K562 (cell line): Measurements from ENCODE around the gene RNF17. TPM values are rescaled to one million over a fixed set of nuclear protein-coding genes. Genes with fewer than 3 reads are reported as not detected.
A peak's percentile ranks its signal among the peaks of the same experiment; 100 is the strongest.

Experiments
- BCL6 ChIP-seq: fragments of 250-450 bp; sonication (Bioruptor Pico); IDR thresholded peaks from 2 replicates; pipeline ENCODE4 v1.4.0; 2020
- ETS1 ChIP-seq: conservative IDR thresholded peaks from 2 replicates; pipeline ENCODE4 v1.6.1; 2011; ENCODE audit warnings: low read depth, mild to moderate bottlenecking, low read length; ENCODE audit not compliant: control insufficient read depth
- EZH2 ChIP-seq: IDR thresholded peaks from 2 replicates; pipeline ENCODE4 v1.6.1; 2012; ENCODE audit warnings: low read depth, mild to moderate bottlenecking, inconsistent platforms, low read length, borderline replicate concordance
- GABPB1 ChIP-seq: sonication (generic); formaldehyde crosslinking; IDR thresholded peaks from 2 replicates; pipeline ENCODE4 v1.8.0; 2022; ENCODE audit warnings: mild to moderate bottlenecking, missing genetic modification reagents
- HBP1 ChIP-seq: fragments of 450-650 bp; formaldehyde crosslinking; IDR thresholded peaks from 2 replicates; pipeline ENCODE4 v1.4.0; 2022; ENCODE audit warnings: missing genetic modification characterization
- HDAC8 ChIP-seq: fragments of 450-650 bp; IDR thresholded peaks from 2 replicates; pipeline ENCODE4 v1.6.1; 2016; ENCODE audit warnings: mild to moderate bottlenecking, missing genetic modification characterization, moderate library complexity, missing compliant biosample characterization
- JUN ChIP-seq, 2 experiments: sonication (generic) in 1 of 2; formaldehyde crosslinking in 1 of 2; IDR thresholded peaks; 2 replicates each; pipeline versions ENCODE4 v1.6.1 to v1.8.0; 2012 to 2022; ENCODE audit warnings: borderline replicate concordance in 2 of 2, mild to moderate bottlenecking in 2 of 2, improper control_type of control experiment in 1 of 2, low read depth in 1 of 2, low read length in 1 of 2, missing genetic modification reagents in 1 of 2
- KDM1A ChIP-seq, 2 experiments: fragments of 450-650 bp; IDR thresholded peaks; 2 replicates each; pipeline ENCODE4 v1.6.1; 2016; ENCODE audit warnings: mild to moderate bottlenecking in 2 of 2
- MIER1 ChIP-seq: fragments of 450-650 bp; IDR thresholded peaks from 2 replicates; pipeline ENCODE4 v1.6.1; 2016; ENCODE audit warnings: antibody characterized with exemption, mild to moderate bottlenecking, low read depth
- NFIC ChIP-seq: fragments of 450-650 bp; IDR thresholded peaks from 2 replicates; pipeline ENCODE4 v1.6.1; 2017; ENCODE audit warnings: mild to moderate bottlenecking, inconsistent platforms
- NR2F6 ChIP-seq: fragments of 450-650 bp; formaldehyde crosslinking; IDR thresholded peaks from 2 replicates; pipeline ENCODE4 v1.4.0; 2020; ENCODE audit warnings: mild to moderate bottlenecking
- SIX5 ChIP-seq, 2 experiments: IDR thresholded peaks; 2 replicates each; pipeline ENCODE4 v1.6.1; 2011; ENCODE audit warnings: low read length in 2 of 2, borderline replicate concordance in 1 of 2, low read depth in 1 of 2, mild to moderate bottlenecking in 1 of 2, moderate library complexity in 1 of 2; ENCODE audit not compliant: insufficient read depth in 1 of 2
- SREBF1 ChIP-seq: fragments of 150-350 bp; IDR thresholded peaks from 2 replicates; pipeline ENCODE4 v1.6.1; 2014; ENCODE audit warnings: antibody characterized with exemption, low read depth, low read length, borderline replicate concordance
- TAF1 ChIP-seq: IDR thresholded peaks from 2 replicates; pipeline ENCODE4 v1.6.1; 2011; ENCODE audit warnings: mild to moderate bottlenecking, low read length, moderate library complexity; ENCODE audit not compliant: insufficient read depth, control insufficient read depth, severe bottlenecking; ENCODE audit errors: extremely low read depth
- ZBTB1 ChIP-seq: sonication (generic); formaldehyde crosslinking; IDR thresholded peaks from 2 replicates; pipeline ENCODE4 v1.8.1; 2023; ENCODE audit warnings: missing genetic modification reagents, low read depth, mild to moderate bottlenecking, borderline replicate concordance
- ZC3H8 ChIP-seq: fragments of 450-650 bp; IDR thresholded peaks from 2 replicates; pipeline ENCODE4 v1.6.1; 2017
- ZNF140 ChIP-seq: fragments of 250-450 bp; sonication (Bioruptor Pico); IDR thresholded peaks from 2 replicates; pipeline ENCODE4 v1.8.0; 2021; ENCODE audit warnings: moderate library complexity, mild to moderate bottlenecking, inconsistent platforms
- ZNF277 ChIP-seq: fragments of 250-450 bp; sonication (Bioruptor Pico); IDR thresholded peaks from 2 replicates; pipeline ENCODE4 v1.8.0; 2022; ENCODE audit warnings: inconsistent platforms, mild to moderate bottlenecking, moderate library complexity, borderline replicate concordance
- ZSCAN32 ChIP-seq: fragments of 450-650 bp; formaldehyde crosslinking; IDR thresholded peaks from 2 replicates; pipeline ENCODE4 v1.4.0; 2020; ENCODE audit warnings: mild to moderate bottlenecking, moderate library complexity
- polyA plus RNA-seq, 8 experiments: library from polyadenylated mRNA; depleted of rRNA in 4 of 8; stranded (reverse) in 5 of 8; unstranded in 3 of 8; fragments of >200 nt; fragmentation: Nextera tagmentation in 2 of 8; fragmentation: Illumina TruSeq in 1 of 8; extraction: Ambion mirVana in 2 of 8; extraction: Trizol in 1 of 8; gene quantifications; 2 replicates each; pipeline versions ENCODE4 v1.2.1 to v1.2.3, GENCODE V29; 2011 to 2014; ENCODE audit warnings: inconsistent platforms in 1 of 8, missing spikeins in 1 of 8
- total RNA-seq, 7 experiments: library from RNA; depleted of rRNA in 6 of 7; stranded (reverse); fragments of >200 nt in 6 of 7; fragmentation: Illumina TruSeq in 2 of 7; extraction: Trizol in 2 of 7; gene quantifications; 2 replicates each; pipeline versions ENCODE4 v1.2.1 to v1.2.3, GENCODE V29; 2011 to 2021; ENCODE audit warnings: low replicate concordance in 1 of 7
- TF ChIP-seq, protein P1 (sequence below): fragments of 450-650 bp; IDR thresholded peaks from 2 replicates; pipeline ENCODE4 v1.6.1; 2014; ENCODE audit warnings: low read depth, mild to moderate bottlenecking, moderate library complexity, borderline replicate concordance

RNF17 gene
- total and polyA plus RNA-seq, 9 of the 15 experiments (the other 6 are each of a cell fraction or from before 2014, with no cell fraction given) = 0.11 to 0.90 (median 0.58) TPM

DNA sequence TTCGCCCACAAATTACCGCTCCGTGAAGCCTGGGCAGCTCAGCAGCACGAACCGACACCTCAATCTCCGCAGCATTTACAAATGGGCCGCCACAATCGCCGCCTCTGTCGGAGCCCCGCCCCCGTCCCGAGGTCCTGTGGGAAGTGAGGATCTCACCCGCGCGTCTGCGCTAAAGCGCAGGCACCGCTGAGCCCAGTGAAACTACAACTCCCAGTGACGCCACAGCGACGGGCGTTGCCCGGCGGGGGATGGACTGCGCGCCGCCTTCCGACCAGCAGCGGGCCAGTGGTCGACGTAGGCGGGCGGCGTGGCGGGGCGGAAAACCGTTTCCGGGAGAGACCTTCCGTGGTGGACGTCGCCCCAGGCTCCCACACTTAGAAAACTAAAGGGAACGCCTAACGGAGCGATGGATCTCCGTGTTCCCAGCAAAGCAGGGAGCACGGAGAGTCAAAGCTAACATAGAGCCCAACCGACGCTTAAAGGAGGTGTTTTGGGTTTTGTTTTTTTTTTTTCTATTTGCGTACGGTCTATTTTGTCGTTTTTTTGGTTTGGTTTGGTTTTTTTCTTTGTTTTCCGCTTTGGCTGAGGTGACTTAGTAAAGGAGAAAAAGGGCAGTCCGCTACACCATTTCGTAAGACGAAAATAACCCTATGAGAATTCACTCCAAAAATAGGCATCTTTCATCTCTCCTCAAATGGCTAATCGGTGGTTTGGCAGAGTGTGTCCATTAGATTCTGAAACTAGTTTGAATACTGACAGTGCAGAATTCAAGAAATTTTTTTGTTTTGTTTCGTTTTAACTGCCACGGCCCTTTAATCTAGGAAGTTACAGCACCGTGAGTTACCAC, 159.0 kb downstream of the RNF17 start (continued):
- peak; percentile 74 to 83 for TF ChIP-seq SIX5 (IDR thresholded peaks at IDR 0.05; ENCODE audit: borderline replicate concordance in 1 of 2, insufficient read depth in 1 of 2, low read depth in 1 of 2, low read length in 2 of 2)
- TF ChIP-seq ZC3H8 = no peak
- no peak for TF ChIP-seq HDAC8 (tag)
- no peak for TF ChIP-seq NFIC
- peak; percentile 43; the same call in 1 of the 2 replicates for TF ChIP-seq ZBTB1
- peak; percentile 81 for TF ChIP-seq GABPB1 (CRISPR knock-in tag)
- no peak for TF ChIP-seq ZSCAN32 (CRISPR knock-in tag)
- TF ChIP-seq HBP1 (CRISPR knock-in tag) = no peak
- TF ChIP-seq NR2F6 (CRISPR knock-in tag) = no peak
- TF ChIP-seq KDM1A (IDR thresholded peaks at IDR 0.05) = no peak
- no peak for TF ChIP-seq ZNF277 (CRISPR knock-in tag)
- TF ChIP-seq JUN (IDR thresholded peaks at IDR 0.05; ENCODE audit: borderline replicate concordance, low read depth, low read length) = no peak
- TF ChIP-seq JUN (CRISPR knock-in tag; IDR thresholded peaks at IDR 0.05; ENCODE audit: borderline replicate concordance) = no peak
- TF ChIP-seq, protein P1, sequence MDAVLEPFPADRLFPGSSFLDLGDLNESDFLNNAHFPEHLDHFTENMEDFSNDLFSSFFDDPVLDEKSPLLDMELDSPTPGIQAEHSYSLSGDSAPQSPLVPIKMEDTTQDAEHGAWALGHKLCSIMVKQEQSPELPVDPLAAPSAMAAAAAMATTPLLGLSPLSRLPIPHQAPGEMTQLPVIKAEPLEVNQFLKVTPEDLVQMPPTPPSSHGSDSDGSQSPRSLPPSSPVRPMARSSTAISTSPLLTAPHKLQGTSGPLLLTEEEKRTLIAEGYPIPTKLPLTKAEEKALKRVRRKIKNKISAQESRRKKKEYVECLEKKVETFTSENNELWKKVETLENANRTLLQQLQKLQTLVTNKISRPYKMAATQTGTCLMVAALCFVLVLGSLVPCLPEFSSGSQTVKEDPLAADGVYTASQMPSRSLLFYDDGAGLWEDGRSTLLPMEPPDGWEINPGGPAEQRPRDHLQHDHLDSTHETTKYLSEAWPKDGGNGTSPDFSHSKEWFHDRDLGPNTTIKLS = peak; percentile 96
- TF ChIP-seq TAF1 = peak; percentile 76
- TF ChIP-seq BCL6 = no peak
- TF ChIP-seq ETS1 = peak; percentile 94
- TF ChIP-seq SREBF1 = no peak
- no peak for TF ChIP-seq EZH2
- TF ChIP-seq MIER1 = no peak
- TF ChIP-seq ZNF140 (CRISPR knock-in tag) = no peak
